ENCODE measurements around the gene CASQ2. TPM values are rescaled to one million over a fixed set of nuclear protein-coding genes. Genes with fewer than 3 reads are reported as not detected.

The CASQ2 gene
- polyA plus RNA-seq, 2 of the 4 experiments (the other 2 are of a cell fraction) = not detected

DNA sequence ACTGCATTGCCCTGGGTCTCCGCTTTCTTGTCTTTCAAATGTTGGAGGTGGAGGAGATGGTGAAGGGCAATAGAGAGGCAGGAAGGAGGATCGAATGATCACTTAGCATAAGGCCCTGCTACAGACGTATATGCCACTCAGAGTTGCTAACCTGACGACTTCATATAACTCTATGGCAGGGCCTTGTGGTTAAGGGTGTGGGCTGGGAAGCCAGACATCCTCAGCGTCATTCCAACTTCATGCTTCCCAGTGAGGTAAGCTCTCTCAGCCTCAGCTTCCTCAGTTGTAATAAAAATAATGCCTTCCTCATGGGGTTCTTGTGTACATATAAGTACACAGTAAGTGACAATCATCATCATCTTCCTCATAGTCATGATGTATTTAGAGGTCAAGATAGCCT, 54.6 kb downstream of the CASQ2 start (continued):
- TF ChIP-seq, protein P1, sequence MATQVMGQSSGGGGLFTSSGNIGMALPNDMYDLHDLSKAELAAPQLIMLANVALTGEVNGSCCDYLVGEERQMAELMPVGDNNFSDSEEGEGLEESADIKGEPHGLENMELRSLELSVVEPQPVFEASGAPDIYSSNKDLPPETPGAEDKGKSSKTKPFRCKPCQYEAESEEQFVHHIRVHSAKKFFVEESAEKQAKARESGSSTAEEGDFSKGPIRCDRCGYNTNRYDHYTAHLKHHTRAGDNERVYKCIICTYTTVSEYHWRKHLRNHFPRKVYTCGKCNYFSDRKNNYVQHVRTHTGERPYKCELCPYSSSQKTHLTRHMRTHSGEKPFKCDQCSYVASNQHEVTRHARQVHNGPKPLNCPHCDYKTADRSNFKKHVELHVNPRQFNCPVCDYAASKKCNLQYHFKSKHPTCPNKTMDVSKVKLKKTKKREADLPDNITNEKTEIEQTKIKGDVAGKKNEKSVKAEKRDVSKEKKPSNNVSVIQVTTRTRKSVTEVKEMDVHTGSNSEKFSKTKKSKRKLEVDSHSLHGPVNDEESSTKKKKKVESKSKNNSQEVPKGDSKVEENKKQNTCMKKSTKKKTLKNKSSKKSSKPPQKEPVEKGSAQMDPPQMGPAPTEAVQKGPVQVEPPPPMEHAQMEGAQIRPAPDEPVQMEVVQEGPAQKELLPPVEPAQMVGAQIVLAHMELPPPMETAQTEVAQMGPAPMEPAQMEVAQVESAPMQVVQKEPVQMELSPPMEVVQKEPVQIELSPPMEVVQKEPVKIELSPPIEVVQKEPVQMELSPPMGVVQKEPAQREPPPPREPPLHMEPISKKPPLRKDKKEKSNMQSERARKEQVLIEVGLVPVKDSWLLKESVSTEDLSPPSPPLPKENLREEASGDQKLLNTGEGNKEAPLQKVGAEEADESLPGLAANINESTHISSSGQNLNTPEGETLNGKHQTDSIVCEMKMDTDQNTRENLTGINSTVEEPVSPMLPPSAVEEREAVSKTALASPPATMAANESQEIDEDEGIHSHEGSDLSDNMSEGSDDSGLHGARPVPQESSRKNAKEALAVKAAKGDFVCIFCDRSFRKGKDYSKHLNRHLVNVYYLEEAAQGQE (IDR thresholded peaks at IDR 0.05) = no peak
- no peak for TF ChIP-seq CHD4 (IDR thresholded peaks at IDR 0.05; ENCODE audit: borderline replicate concordance)
- TF ChIP-seq CBX8 (IDR thresholded peaks at IDR 0.05) = no peak
- TF ChIP-seq ZNF302 (CRISPR knock-in tag; IDR thresholded peaks at IDR 0.05) = no peak
- no peak for TF ChIP-seq TP53 (CRISPR knock-in tag; IDR thresholded peaks at IDR 0.05)

DNA sequence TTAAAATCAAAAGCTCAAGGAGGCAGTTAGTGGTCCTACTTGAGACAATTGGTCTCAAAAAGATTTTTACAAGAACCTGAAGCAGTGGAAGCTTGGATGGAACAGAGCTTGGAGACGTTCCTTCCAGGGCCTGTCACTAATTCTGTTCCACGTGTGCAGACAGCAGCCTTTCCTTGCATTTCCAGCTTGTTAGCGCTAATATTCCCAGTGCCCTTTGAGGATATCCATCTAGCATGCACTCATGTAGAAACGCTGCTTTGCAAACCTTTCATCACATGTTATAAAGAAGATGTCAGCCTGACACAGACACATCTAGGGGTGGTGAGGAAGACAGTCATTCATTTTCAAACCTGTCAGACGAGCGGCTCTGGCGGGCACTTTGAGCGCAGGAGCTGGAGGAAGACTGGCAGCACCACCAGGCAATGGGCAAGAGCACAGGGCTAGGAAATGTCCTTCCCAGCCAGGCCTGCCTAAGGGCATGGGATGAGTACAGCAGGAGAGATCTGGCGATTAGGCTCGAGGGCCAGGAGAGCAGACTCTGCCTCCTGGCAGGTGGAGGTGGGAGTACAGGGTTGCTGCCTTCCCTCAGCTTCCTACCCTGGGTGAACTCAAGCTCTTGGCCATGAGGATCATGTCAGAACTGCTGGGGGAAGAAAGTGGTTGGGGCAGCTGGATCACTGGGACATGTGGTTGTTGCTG, 55.5 kb downstream of the CASQ2 start:
- TF ChIP-seq, protein P2, sequence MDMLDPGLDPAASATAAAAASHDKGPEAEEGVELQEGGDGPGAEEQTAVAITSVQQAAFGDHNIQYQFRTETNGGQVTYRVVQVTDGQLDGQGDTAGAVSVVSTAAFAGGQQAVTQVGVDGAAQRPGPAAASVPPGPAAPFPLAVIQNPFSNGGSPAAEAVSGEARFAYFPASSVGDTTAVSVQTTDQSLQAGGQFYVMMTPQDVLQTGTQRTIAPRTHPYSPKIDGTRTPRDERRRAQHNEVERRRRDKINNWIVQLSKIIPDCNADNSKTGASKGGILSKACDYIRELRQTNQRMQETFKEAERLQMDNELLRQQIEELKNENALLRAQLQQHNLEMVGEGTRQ (IDR thresholded peaks at IDR 0.05) = no peak
- TF ChIP-seq SREBF2 (IDR thresholded peaks at IDR 0.05) = no peak
- TF ChIP-seq FOXS1 (CRISPR knock-in tag; IDR thresholded peaks at IDR 0.05) = no peak
- no peak for TF ChIP-seq JUNB (IDR thresholded peaks at IDR 0.05)
- no peak for TF ChIP-seq POLR2A (IDR thresholded peaks at IDR 0.05; ENCODE audit: low read length)
- no peak for TF ChIP-seq KDM1A (IDR thresholded peaks at IDR 0.05; ENCODE audit: low read depth)
- TF ChIP-seq, protein P3, sequence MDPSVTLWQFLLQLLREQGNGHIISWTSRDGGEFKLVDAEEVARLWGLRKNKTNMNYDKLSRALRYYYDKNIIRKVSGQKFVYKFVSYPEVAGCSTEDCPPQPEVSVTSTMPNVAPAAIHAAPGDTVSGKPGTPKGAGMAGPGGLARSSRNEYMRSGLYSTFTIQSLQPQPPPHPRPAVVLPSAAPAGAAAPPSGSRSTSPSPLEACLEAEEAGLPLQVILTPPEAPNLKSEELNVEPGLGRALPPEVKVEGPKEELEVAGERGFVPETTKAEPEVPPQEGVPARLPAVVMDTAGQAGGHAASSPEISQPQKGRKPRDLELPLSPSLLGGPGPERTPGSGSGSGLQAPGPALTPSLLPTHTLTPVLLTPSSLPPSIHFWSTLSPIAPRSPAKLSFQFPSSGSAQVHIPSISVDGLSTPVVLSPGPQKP (IDR thresholded peaks at IDR 0.05; ENCODE audit: low read depth, low read length) = no peak
- TF ChIP-seq, protein P4, sequence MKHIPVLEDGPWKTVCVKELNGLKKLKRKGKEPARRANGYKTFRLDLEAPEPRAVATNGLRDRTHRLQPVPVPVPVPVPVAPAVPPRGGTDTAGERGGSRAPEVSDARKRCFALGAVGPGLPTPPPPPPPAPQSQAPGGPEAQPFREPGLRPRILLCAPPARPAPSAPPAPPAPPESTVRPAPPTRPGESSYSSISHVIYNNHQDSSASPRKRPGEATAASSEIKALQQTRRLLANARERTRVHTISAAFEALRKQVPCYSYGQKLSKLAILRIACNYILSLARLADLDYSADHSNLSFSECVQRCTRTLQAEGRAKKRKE (CRISPR knock-in tag; IDR thresholded peaks at IDR 0.05; ENCODE audit: low read depth) = no peak
- TF ChIP-seq, protein P5, sequence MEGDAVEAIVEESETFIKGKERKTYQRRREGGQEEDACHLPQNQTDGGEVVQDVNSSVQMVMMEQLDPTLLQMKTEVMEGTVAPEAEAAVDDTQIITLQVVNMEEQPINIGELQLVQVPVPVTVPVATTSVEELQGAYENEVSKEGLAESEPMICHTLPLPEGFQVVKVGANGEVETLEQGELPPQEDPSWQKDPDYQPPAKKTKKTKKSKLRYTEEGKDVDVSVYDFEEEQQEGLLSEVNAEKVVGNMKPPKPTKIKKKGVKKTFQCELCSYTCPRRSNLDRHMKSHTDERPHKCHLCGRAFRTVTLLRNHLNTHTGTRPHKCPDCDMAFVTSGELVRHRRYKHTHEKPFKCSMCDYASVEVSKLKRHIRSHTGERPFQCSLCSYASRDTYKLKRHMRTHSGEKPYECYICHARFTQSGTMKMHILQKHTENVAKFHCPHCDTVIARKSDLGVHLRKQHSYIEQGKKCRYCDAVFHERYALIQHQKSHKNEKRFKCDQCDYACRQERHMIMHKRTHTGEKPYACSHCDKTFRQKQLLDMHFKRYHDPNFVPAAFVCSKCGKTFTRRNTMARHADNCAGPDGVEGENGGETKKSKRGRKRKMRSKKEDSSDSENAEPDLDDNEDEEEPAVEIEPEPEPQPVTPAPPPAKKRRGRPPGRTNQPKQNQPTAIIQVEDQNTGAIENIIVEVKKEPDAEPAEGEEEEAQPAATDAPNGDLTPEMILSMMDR (IDR thresholded peaks at IDR 0.05) = no peak
- no peak for TF ChIP-seq CBX8 (IDR thresholded peaks at IDR 0.05)
- TF ChIP-seq POLR2AphosphoS2 (conservative IDR thresholded peaks at IDR 0.05; ENCODE audit: low read length) = no peak
- no peak for TF ChIP-seq HEYL (CRISPR knock-in tag; IDR thresholded peaks at IDR 0.05)
- no peak for TF ChIP-seq BHLHE40 (IDR thresholded peaks at IDR 0.05; ENCODE audit: low read depth, low read length)
- no peak for TF ChIP-seq RAD21 (conservative IDR thresholded peaks at IDR 0.05 in 1 of 2, IDR thresholded peaks at IDR 0.05 in 1 of 2)
- no peak for TF ChIP-seq TP53 (CRISPR knock-in tag; IDR thresholded peaks at IDR 0.05)
- no peak for TF ChIP-seq MAZ (IDR thresholded peaks at IDR 0.05; ENCODE audit: borderline replicate concordance, low read depth, low read length)
- TF ChIP-seq ZC3H11A (IDR thresholded peaks at IDR 0.05) = no peak
- TF ChIP-seq RCOR1 (IDR thresholded peaks at IDR 0.05; ENCODE audit: low read depth, low read length) = no peak
- no peak for TF ChIP-seq EHMT2 (IDR thresholded peaks at IDR 0.05; ENCODE audit: low read depth)
- TF ChIP-seq, protein P6, sequence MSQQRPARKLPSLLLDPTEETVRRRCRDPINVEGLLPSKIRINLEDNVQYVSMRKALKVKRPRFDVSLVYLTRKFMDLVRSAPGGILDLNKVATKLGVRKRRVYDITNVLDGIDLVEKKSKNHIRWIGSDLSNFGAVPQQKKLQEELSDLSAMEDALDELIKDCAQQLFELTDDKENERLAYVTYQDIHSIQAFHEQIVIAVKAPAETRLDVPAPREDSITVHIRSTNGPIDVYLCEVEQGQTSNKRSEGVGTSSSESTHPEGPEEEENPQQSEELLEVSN (IDR thresholded peaks at IDR 0.05; ENCODE audit: borderline replicate concordance, low read depth) = no peak
- FAIRE-seq (no peak), DNase-seq (ENCODE audit: low read depth in 1 of 2, low spot score in 1 of 2) (no peak), ATAC-seq (peak in 1 of 2 experiments; percentile 13; a peak in 1 of 6 replicates)
- no peaks in the 10 kb centered on the region for H3K4me1 ChIP-seq
- no peaks in the 10 kb centered on the region for H3K9me3 ChIP-seq
- no peak overlapping the region for H3K27ac ChIP-seq
- CTCF ChIA-PET = interaction anchor here (0.8 to 1.2 kb wide), 3 partner anchors 9 to 104 kb away, joined by 3 to 4 read pairs (median 3); no protein-coding TSS in a partner anchor
- no peak overlapping the region for H3K4me2 ChIP-seq
- H3K4me3 ChIP-seq = no peak overlapping the region
- POLR2A ChIA-PET = no interaction called here
- 67% methylated on average over 7 of the region's 10 CpGs for WGBS (ENCODE audit: missing lambda C conversion rate)

Data from A549 (cell line).